LNCAP (cell line): ENCODE data around the gene FRAT1.

Experiments
- TF ChIP-seq, protein P1 (sequence below): fragments of 450-650 bp; IDR thresholded peaks from 2 replicates; pipeline ENCODE4 v1.5.1; 2017; ENCODE audit warnings: mild to moderate bottlenecking

The FRAT1 gene

GRCh38 chr10:97329766-97330165 lies 10.7 kb downstream of the FRAT1 start:
- TF ChIP-seq, protein P1, sequence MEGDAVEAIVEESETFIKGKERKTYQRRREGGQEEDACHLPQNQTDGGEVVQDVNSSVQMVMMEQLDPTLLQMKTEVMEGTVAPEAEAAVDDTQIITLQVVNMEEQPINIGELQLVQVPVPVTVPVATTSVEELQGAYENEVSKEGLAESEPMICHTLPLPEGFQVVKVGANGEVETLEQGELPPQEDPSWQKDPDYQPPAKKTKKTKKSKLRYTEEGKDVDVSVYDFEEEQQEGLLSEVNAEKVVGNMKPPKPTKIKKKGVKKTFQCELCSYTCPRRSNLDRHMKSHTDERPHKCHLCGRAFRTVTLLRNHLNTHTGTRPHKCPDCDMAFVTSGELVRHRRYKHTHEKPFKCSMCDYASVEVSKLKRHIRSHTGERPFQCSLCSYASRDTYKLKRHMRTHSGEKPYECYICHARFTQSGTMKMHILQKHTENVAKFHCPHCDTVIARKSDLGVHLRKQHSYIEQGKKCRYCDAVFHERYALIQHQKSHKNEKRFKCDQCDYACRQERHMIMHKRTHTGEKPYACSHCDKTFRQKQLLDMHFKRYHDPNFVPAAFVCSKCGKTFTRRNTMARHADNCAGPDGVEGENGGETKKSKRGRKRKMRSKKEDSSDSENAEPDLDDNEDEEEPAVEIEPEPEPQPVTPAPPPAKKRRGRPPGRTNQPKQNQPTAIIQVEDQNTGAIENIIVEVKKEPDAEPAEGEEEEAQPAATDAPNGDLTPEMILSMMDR = no peak

- TF ChIP-seq, protein P1 = no peak
These were observed 12.2 kb downstream of the FRAT1 start for GRCh38 chr10:97331153-97331703.

DNA sequence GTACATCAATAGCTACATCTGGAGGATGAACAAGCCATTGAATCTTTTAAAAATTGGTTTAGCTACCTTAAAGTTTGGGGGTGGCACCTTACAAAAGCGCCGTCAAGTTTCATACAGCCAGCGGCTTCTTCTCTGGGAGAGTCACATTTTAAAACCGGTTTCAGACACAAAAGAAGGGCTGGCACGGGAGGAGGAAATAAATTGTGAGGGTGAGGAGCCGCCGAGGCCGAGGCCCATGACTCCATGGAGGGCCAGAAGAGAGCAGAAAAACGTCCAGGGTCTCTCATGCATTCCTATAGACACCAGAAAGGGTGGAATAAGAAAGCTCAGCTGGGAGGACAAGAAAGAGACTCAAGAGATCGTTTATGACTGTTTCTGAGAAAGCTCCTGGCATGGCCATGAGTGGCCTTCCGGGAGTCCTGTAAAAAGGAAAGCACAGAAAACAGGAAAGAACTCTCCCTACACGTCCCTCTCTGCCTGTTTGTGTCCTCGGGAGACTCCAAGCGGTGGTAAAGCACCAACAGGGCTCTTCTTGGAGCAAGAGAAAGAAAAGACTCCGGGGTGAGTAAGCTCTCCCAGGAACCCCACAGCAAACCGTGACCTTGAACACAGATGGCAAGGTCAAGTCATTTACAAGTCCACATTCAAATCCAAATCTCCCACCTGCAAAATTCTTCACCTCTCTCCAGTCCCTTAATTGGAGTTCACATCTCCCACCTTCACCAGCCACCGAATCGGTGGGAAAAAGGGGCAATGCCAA lies 13.7 kb downstream of the FRAT1 start:
- TF ChIP-seq, protein P1 = no peak; the same call in 1 of the 2 replicates

DNA sequence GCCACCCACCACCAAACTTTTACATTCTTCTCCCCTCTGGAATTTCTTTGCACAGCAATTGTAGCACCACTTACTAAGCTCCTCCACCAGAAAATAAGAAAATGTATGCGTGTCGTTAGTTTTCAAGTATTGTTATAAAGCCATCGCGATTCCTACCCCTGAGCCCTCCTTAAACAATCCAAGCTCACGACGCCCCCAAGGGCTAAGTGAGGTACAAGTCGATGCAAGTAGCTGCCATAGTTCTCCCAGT lies 14.2 kb downstream of the FRAT1 start:
- TF ChIP-seq, protein P1 = no peak

GRCh38 chr10:97333601-97334369 lies 14.7 kb downstream of the FRAT1 start:
- TF ChIP-seq, protein P1 = no peak

GRCh38 chr10:97334370-97335175 lies 15.5 kb downstream of the FRAT1 start, which contains the start of gene FRAT2:
TSS of gene FRAT2 (minus strand) at chr10:97334729. CDS start at chr10:97334572, 157 bp downstream.
- TF ChIP-seq, protein P1 = no peak

DNA sequence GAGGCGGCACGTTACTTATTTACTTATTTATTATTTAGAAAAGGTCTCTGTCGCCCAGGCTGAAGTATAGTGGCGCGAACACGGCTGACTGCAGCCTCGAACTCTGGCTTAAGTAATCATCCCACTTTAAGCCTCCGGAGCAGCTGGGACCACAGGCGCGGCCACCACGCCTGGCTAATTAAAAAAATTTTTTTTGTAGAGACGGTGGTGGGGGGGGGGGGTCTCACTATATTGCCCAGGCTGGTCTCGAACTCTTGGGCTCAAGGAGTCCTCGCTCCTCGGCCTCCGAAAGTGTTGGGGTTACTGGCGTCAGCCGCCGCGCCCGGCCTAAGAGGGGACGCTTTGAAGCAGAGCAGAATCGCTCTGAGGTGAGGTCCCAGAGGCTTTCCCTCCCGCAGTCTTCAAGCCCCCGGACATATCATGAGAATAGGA lies 16.1 kb downstream of the FRAT1 start:
- TF ChIP-seq, protein P1 = no peak
